PC-9 (cell line): Measurements from ENCODE around the gene ARMC9. TPM values are rescaled to one million over a fixed set of nuclear protein-coding genes. Genes with fewer than 3 reads are reported as not detected.
A peak's percentile ranks its signal among the peaks of the same experiment; 100 is the strongest.

Source experiments
- BruUV-seq: library from RNA; stranded (reverse); fragments of 400-500 nt; replicated peaks from 2 replicates; lab custom pipeline; 2021; lab: Mats Ljungman, UMichigan
- CTCF ChIA-PET: fragments of 300-600 bp; sonication (Branson Sonifier 250); formaldehyde crosslinking; loops from one replicate; lab custom pipeline; 2022; ENCODE audit warnings: antibody characterized with exemption; lab: Charles Lee
- POLR2A ChIA-PET: fragments of 300-600 bp; sonication (Branson Sonifier 250); formaldehyde crosslinking; loops from one replicate; lab custom pipeline; 2022; ENCODE audit warnings: antibody characterized with exemption; ENCODE audit not compliant: unreplicated experiment; lab: Charles Lee
- DNase-seq, 2 experiments: peaks; one replicate each; pipeline versions ENCODE4 v3.0.0 to v3.0.0-alpha.2; 2015 to 2022; ENCODE audit warnings: mixed read lengths in 1 of 2
- H2AFZ ChIP-seq: fragments of 200-600 bp; sonication (generic); 2 replicates; pipeline ENCODE4 v1.8.1; 2017; ENCODE audit warnings: antibody characterized with exemption
- H3F3A ChIP-seq: fragments of 200-600 bp; sonication (generic); 2 replicates; pipeline ENCODE4 v1.8.1; 2017; ENCODE audit warnings: antibody characterized with exemption, mild to moderate bottlenecking, low read depth; ENCODE audit not compliant: insufficient read depth
- H3K27ac ChIP-seq: fragments of 200-600 bp; sonication (generic); 2 replicates; pipeline ENCODE4 v1.6.1; 2016; ENCODE audit warnings: mixed run types
- H3K27me3 ChIP-seq: fragments of 200-600 bp; sonication (generic); 2 replicates; pipeline ENCODE4 v1.6.1; 2016; ENCODE audit warnings: low read depth, mixed run types; ENCODE audit not compliant: insufficient read depth
- H3K36me3 ChIP-seq: fragments of 200-600 bp; sonication (generic); 2 replicates; pipeline ENCODE4 v1.6.1; 2016; ENCODE audit warnings: low read depth, mixed run types
- H3K4me1 ChIP-seq: fragments of 200-600 bp; sonication (generic); replicated peaks from 2 replicates; pipeline ENCODE4 v1.6.1; 2016; ENCODE audit warnings: mixed run types; ENCODE audit not compliant: insufficient read depth
- H3K4me2 ChIP-seq: fragments of 200-600 bp; sonication (generic); 2 replicates; pipeline ENCODE4 v1.6.1; 2017; ENCODE audit warnings: mixed run types
- H3K4me3 ChIP-seq: fragments of 200-600 bp; sonication (generic); 2 replicates; pipeline ENCODE4 v1.6.1; 2016; ENCODE audit warnings: mixed run types
- H3K79me2 ChIP-seq: fragments of 200-600 bp; sonication (generic); 2 replicates; pipeline ENCODE4 v1.6.1; 2017; ENCODE audit warnings: low read depth, mixed run types
- H3K9me2 ChIP-seq: fragments of 200-600 bp; sonication (generic); 2 replicates; pipeline ENCODE4 v1.8.1; 2017; ENCODE audit warnings: mild to moderate bottlenecking; ENCODE audit not compliant: insufficient read depth
- H3K9me3 ChIP-seq: fragments of 200-600 bp; sonication (generic); 2 replicates; pipeline ENCODE4 v1.8.1; 2016; ENCODE audit warnings: low read depth; ENCODE audit not compliant: insufficient read depth
- H4K20me1 ChIP-seq: fragments of 200-600 bp; sonication (generic); 2 replicates; pipeline ENCODE4 v1.8.1; 2017; ENCODE audit not compliant: insufficient read depth
- CTCF ChIP-seq: fragments of 200-600 bp; sonication (generic); conservative IDR thresholded peaks from 2 replicates; pipeline ENCODE4 v1.6.1; 2017; ENCODE audit warnings: mixed run types, antibody characterized with exemption, mild to moderate bottlenecking, moderate library complexity
- EZH2 ChIP-seq: fragments of 200-600 bp; sonication (generic); IDR thresholded peaks from 2 replicates; pipeline ENCODE4 v1.8.0; 2017; ENCODE audit warnings: antibody characterized with exemption, low read depth
- intact Hi-C: fragments of 100-400 bp; cut with micrococcal nuclease; formaldehyde crosslinking; loops from one replicate; pipeline ENCODE4 v1.10.0; 2022; ENCODE audit not compliant: unreplicated experiment
- total RNA-seq: library from RNA; stranded (reverse); gene quantifications from 2 replicates; pipeline ENCODE4 v1.2.3, GENCODE V29; 2021

ARMC9 gene
- total RNA-seq, 1 experiment from 2014 or later = 23.4 TPM

DNA sequence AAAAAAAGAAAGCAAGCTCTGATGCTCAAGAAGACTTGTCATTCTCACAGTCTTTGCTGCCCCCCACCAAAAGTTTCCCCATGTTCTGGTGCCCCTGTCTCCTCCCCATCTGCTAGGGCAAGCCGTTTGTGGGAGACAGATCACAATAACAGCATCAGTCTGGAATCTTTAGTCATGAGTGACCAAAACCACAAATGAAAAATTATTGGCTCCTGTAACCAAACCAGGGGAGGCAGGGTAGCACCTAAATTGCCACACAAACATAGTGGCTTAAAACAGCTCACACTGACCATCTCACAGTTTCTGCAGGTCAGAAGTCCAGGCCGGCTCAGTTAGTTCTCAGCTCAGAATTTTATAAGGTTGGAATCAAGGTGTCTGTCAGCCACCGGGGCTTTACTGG lies 188.0 kb downstream of the ARMC9 start:
- Histone ChIP-seq H3K4me1 (peaks cover 22% of the 10 kb centered on the region), H3K36me3 (no peaks in the 10 kb centered on the region), H4K20me1 (no peaks in the 10 kb centered on the region), H3K27me3 (no peaks in the 10 kb centered on the region), H3K79me2 (no peaks in the 10 kb centered on the region), H3K4me2 (no peak overlapping the region; the same call in 1 of the 2 replicates), H3K27ac (no peak overlapping the region; the same call in 1 of the 2 replicates), H3K4me3 (no peak overlapping the region), H3F3A (peaks cover 4% of the 10 kb centered on the region; the same call in 1 of the 2 replicates), H3K9me2 (no peaks in the 10 kb centered on the region), H3K9me3 (no peaks in the 10 kb centered on the region; the same call in 1 of the 2 replicates), H2AFZ (no peak overlapping the region)
- TF ChIP-seq CTCF (no peak), EZH2 (no peak)
- CTCF ChIA-PET = no interaction called here
- POLR2A ChIA-PET = no interaction called here
- intact Hi-C loops = no loop called here
- peak in 1 of 2 experiments; percentile 66 for DNase-seq
- BruUV-seq = no TSS peak

- POLR2A ChIA-PET = interaction anchor here (0.7 kb wide), 1 partner anchor 803 kb away, joined by 4 read pairs; no protein-coding TSS in a partner anchor
- Histone ChIP-seq H3K4me3 (no peak overlapping the region), H3K27ac (no peak overlapping the region), H4K20me1 (no peaks in the 10 kb centered on the region), H3K4me1 (peaks cover 22% of the 10 kb centered on the region), H3K27me3 (no peaks in the 10 kb centered on the region), H3K79me2 (no peaks in the 10 kb centered on the region), H3K9me3 (no peaks in the 10 kb centered on the region; the same call in 1 of the 2 replicates), H3K36me3 (no peaks in the 10 kb centered on the region), H3K4me2 (0 out of 2 replicates have a peak overlapping the region, but pooled peaks have one; percentile 5), H3K9me2 (no peaks in the 10 kb centered on the region), H3F3A (peaks cover 4% of the 10 kb centered on the region; the same call in 1 of the 2 replicates), H2AFZ (no peak overlapping the region)
- TF ChIP-seq EZH2 = no peak
- TF ChIP-seq CTCF = no peak
- CTCF ChIA-PET = interaction anchor here (0.6 kb wide), 2 partner anchors 29 to 145 kb away, joined by 3 read pairs; no protein-coding TSS in a partner anchor
- BruUV-seq = no TSS peak
- intact Hi-C loops = no loop called here
- peak in 1 of 2 experiments; percentile 40 for DNase-seq
These were observed 189.7 kb downstream of the ARMC9 start for GRCh38 chr2:231387904-231388724.

GRCh38 chr2:231388725-231389346 lies 190.4 kb downstream of the ARMC9 start:
- Histone ChIP-seq H3K36me3 (no peaks in the 10 kb centered on the region), H2AFZ (no peak overlapping the region), H3K9me2 (no peaks in the 10 kb centered on the region), H3K79me2 (no peaks in the 10 kb centered on the region), H3K4me2 (0 out of 2 replicates have a peak overlapping the region, but pooled peaks have one; percentile 5), H3K4me1 (peaks cover 22% of the 10 kb centered on the region), H3K9me3 (no peaks in the 10 kb centered on the region; the same call in 1 of the 2 replicates), H3K27ac (no peak overlapping the region), H3K4me3 (no peak overlapping the region), H3F3A (peaks cover 4% of the 10 kb centered on the region; the same call in 1 of the 2 replicates), H3K27me3 (no peaks in the 10 kb centered on the region), H4K20me1 (no peaks in the 10 kb centered on the region)
- no peak for DNase-seq
- no peak for TF ChIP-seq CTCF
- no peak for TF ChIP-seq EZH2
- intact Hi-C loops = no loop called here
- CTCF ChIA-PET = interaction anchor here (0.6 kb wide), 2 partner anchors 29 to 146 kb away, joined by 3 read pairs; no protein-coding TSS in a partner anchor
- no TSS peak for BruUV-seq
- POLR2A ChIA-PET = no interaction called here
